HG03097 (cell line): ENCODE results near the gene KIF24.
"Not testable (repeated sequence)": the region's sequence is repeated elsewhere in the genome, so short reads cannot be mapped to it uniquely, and the experiment has no call there.

ENCODE experiments used
- ATAC-seq: cut with Tn5 transposase; IDR thresholded peaks from one replicate; pipeline ENCODE4 v1.9.1; 2021; ENCODE audit not compliant: unreplicated experiment, low FRiP score

The KIF24 gene

DNA sequence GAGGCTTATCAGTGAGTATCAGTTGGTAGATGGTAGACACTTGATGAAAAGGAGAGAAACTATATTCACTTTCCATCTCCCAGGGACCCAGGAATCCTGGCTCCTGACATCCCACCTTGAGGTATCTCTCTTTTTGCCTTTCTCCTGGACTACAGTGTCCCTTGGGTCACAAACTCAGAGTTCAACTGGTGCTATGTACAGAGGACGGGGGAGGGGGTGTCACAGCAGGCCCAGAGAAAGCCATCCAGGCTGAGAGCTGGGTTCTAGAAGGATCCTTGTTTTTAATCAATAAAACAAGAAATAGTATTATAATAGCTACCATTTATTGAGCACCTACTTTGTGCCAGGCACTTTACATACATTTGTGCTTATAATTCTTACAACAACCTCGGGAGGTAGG, 37.3 kb upstream of the KIF24 start:
- no peak for ATAC-seq

- ATAC-seq: no peak
These were observed 36.2 kb upstream of the KIF24 start for GRCh38 chr9:34365282-34365681.

GRCh38 chr9:34363619-34364351, 34.7 kb upstream of the KIF24 start:
- ATAC-seq: no peak

DNA sequence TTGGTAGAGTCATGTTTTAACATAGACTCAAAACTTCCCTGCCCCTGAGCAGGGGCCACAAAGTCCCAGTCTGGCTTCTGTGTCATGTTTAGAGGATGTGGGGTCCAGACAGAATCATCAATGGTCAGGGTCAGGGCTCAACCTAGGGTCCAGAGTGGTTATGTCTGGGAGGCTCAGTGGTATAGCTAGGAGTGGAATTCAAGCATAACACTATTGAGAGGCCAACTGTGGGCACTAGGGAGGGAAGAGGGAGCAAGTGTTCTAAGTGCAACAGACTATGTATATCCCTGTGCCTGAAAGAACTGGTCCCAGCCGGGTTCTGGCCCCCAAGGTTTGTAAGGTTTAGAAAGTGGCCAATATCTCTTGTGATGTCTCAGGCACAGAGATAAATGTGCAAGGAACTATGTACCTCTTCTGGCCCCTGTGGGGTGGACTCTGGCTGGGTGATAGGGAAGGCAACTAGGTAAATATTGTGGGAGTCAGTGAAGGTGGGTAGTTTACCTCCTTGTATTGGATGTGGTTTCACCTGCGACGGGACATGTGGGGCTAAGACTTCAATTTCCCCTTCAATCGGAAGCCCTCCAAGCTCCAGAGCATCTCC, 33.6 kb upstream of the KIF24 start:
- no peak for ATAC-seq

GRCh38 chr9:34352957-34353356, 23.9 kb upstream of the KIF24 start:
- not testable (repeated sequence) for ATAC-seq

- ATAC-seq: not testable (repeated sequence)
These were observed 23.1 kb upstream of the KIF24 start for GRCh38 chr9:34352122-34352652.

- ATAC-seq: no peak
These were observed 20.3 kb upstream of the KIF24 start for GRCh38 chr9:34349324-34349723.

DNA sequence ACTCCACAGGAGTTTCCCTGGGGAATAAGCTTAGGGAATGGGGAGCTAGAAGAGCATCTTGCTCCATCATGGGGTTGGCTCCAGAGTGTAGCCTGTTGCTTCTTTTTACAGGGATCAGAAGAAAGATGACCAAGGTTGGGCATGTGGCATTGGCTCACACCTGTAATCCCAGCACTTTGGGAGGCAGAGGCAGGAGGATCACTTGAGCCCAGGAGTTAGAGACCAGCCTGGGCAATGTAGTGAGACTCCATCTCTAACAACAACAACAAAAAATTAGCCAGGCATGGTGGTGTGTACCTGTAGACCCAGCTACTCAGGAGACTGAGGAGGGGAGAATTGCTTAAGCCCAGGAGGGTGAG, 18.7 kb upstream of the KIF24 start:
- ATAC-seq: no peak

GRCh38 chr9:34346873-34347799, 18.1 kb upstream of the KIF24 start:
- no peak for ATAC-seq

- ATAC-seq: no peak
These were observed 14.5 kb upstream of the KIF24 start for GRCh38 chr9:34343605-34344004.

DNA sequence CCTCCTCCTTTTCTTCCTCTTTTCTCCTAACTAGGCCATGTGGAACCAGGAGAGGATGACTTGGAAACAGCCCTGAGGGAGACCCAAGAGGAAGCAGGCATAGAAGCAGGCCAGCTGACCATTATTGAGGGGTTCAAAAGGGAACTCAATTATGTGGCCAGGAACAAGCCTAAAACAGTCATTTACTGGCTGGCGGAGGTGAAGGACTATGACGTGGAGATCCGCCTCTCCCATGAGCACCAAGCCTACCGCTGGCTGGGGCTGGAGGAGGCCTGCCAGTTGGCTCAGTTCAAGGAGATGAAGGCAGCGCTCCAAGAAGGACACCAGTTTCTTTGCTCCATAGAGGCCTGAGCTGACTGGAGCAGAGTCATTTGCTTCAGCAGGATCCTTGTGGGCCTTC, 14.0 kb upstream of the KIF24 start:
- no peak for ATAC-seq

DNA sequence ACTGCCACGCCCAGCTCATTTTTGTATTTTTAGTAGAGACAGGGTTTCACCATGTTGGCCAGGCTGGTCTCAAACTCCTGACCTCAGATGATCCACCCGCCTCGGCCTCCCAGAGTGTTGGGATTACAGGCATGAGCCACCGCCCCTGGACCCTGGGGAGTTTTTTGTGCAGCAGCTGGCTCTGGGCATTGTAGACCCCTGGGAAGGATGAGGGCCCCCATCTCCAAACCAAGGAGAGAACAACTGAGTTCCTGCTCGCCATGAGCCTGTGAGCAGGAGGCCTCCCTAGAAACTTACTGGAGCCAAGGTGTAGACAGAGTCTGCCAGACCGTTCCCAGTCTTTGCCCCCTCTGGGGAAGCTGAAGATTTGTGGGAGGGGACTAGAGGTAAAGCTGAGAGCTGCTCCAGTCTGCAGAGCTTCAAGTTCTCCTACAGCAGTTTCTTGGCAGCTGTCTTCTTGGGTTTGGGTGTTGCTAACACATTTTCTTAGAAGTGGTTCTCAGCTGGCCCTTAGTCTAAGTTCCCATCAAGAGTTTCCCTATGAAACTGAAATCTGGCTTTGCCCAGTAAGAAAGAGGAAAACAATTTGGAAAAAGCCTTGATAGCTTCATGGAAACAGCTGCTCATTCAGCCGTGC, 12.7 kb upstream of the KIF24 start:
- no peak for ATAC-seq

- ATAC-seq: no peak
These were observed 9.8 kb upstream of the KIF24 start for GRCh38 chr9:34338665-34339385.

DNA sequence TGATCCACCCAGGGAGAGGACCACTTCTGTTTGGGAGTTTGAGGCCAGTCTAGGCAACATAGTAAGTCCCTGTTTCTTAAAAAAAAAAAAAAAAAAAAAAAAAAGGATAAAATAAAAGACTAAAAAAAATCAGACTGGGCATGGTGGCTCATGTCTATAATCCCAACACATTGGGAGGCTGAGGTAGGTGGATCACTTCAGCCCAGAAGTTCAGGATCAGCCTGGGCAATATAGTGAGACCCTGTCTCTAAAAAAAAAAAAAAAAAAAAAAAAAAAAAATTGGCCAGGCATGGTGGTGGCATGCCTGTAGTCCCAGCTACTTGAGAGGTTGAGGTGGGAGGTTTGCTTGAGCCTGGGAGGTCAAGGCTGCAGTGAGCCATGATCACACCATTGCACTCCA, 9.0 kb upstream of the KIF24 start:
- not testable (repeated sequence) for ATAC-seq

DNA sequence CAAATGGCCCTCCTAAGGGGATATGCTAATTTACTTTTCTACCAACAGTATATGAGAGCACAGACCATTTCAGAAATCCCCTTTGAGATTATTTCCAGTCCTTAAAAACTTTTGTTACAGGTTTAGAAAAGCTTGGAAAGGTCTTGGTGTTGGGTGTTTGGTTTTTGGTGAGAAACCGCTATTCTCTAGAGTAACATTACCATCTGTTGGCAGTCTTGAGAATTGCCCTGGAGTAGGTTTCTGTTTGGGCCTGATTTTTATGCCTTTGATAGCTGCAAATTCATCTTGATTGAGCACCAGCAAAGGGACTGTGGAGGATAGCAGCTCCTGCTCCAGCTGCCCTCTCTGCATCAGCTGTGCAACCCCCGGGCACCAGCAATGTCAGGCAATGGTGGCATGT, 8.3 kb upstream of the KIF24 start:
- no peak for ATAC-seq

DNA sequence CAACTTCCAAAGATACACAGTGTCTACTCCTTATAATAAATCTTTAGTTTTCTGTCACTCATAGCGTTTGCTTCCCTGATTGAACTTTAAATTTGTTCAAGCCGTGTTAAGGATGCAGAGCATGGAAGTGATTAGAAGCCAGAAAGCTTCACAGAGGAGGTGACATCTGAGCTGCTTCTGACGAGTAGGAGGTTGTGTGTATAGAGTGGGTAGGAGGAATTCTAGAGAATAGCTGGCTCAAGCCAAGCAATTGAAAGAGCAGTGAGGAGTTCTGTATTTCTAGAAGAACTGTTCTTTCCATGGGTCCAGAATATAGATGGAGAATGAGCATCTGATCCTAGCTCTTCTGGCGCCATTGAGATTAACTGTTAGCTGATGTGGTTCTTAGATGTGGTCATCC, 6.3 kb upstream of the KIF24 start:
- ATAC-seq: no peak

DNA sequence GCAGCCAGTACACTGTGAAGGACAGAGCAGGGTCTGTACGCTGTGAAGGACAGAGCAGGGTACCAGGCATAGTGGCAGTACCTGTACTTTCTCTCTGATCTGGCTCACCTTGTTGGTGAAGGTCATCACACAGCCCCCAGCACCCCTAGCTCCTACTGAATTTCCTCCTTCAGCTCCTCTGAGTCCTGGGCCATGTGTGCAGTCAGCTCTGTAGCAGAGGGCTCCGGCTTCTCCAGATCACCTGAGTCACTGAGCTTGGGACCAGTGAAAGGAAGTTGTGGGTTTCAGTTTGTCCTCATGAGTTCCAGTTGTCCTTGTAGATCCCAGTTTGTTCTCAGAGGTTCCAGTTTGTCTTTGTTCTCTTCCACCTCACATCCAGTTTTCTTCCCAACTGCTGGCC, 5.8 kb upstream of the KIF24 start:
- ATAC-seq: no peak

DNA sequence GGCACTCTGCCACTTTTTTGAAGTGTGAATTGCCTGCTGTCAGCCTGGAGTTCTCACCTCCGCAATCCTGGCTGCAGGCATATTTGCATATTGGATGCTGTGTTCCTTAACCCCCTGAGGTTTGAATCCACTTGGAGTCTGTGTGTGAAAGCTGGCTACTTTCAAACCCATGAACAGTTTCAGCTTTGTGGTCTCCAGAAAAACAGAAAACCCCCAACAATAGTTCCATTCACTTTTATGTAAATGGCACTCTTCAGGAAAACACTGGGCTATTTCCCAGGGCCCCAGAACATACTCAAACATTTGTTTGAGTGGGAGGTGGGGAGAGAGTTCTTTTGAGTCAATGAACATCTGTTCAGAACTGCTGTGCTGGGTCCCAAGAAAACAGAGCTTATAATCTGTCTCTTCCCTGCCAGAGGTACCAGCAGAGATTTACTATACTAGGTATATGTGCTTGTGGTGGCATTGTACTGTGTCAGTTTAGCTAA, 5.3 kb upstream of the KIF24 start:
- ATAC-seq: no peak

DNA sequence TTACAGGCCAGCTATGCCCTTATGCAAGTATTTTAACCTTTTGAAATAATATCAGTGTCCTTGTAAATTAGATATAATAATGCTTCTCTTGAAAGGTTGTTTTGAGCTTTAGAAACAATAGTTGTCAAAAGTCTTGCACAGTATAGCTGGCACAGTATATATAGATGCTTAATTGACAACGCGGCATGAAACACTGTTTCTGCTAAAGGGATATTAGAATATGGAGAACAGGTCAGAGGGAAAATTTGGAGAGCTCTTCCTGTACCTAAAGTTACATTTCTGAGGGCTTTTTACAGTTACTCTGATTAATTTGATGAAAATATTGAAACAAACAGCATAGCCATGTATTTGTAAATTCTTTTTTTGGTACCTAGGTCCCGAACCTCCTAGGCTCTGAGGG, 4.8 kb upstream of the KIF24 start:
- no peak for ATAC-seq
